Renal cortical epithelial cell (primary cell): Measurements from ENCODE around the gene ARHGAP24. TPM values are rescaled to one million over a fixed set of nuclear protein-coding genes. Genes with fewer than 3 reads are reported as not detected.
A peak's percentile ranks its signal among the peaks of the same experiment; 100 is the strongest.
"Not testable (repeated sequence)": the region's sequence is repeated elsewhere in the genome, so short reads cannot be mapped to it uniquely, and the experiment has no call there.

Source experiments
- DNase-seq: peaks from one replicate; pipeline ENCODE4 v3.0.0-alpha.2; 2011; ENCODE audit warnings: low read depth
- total RNA-seq: library from RNA; depleted of rRNA; stranded (reverse); fragments of >200 nt; gene quantifications from 2 replicates; pipeline ENCODE4 v1.2.3, GENCODE V29; 2014

Gene ARHGAP24
- total RNA-seq, 1 donor from 2014 or later, result 63.1 TPM

GRCh38 chr4:85956293-85956945 is 481.5 kb downstream of the ARHGAP24 start:
- peak; percentile 48 for DNase-seq

DNA sequence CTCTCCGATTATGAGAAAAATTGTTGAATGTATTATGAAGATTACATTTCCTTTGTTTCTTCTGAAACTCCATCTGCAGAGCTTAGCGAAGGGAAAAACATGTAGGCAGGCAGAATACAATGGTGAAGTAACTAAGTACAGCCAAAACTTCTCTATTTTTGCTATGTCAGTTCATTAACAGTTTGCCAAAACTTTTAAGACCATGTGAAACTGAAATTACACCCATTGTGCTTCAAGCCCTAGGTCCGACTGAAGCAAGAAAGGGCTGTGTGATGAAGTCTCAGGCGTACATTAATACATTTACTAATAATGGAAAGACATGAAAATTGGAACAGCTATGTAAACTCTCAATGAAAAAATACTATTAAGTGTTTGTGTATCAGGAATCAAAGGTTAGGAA is 486.9 kb downstream of the ARHGAP24 start:
- DNase-seq, result no peak

DNA sequence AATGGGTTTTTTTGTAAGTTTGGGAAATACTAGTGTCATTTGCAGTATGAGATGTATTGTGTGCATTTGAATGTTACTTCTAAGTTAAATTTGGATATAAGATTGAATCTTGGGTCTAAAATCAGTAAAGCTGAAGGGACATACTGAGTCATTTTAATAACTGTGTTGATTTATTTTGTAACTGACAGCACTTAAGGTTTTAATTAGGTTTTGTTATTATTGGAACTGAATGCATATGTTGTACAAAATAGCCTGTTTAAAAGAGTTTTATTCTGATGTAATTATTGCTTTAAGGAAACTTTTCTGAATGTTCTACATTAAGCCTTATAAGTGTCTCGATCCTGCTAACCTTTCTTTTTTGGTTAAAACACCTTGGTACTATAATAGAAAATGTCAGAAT is 488.3 kb downstream of the ARHGAP24 start:
- no peak for DNase-seq

- DNase-seq, result peak; percentile 64
Observed at GRCh38 chr4:85964298-85964697, 489.3 kb downstream of the ARHGAP24 start.

DNA sequence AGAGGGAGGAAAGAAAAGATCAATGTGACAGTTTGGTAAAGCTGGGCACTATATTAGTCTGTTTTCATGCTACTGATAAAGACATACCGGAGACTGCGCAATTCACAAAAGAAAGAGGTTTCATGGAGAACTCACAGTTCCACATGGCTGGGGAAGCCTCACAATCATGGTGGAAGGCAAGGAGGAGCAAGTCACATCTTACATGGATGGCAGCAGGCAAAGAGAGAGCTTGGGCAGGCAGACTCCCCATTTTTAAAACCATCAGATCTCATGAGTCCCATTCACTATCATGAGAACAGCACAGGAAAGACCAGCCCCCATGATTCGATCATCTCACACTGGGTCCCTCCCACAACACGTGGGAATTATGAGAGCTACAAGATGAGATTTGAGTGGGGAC is 490.1 kb downstream of the ARHGAP24 start:
- DNase-seq, result not testable (repeated sequence)

DNA sequence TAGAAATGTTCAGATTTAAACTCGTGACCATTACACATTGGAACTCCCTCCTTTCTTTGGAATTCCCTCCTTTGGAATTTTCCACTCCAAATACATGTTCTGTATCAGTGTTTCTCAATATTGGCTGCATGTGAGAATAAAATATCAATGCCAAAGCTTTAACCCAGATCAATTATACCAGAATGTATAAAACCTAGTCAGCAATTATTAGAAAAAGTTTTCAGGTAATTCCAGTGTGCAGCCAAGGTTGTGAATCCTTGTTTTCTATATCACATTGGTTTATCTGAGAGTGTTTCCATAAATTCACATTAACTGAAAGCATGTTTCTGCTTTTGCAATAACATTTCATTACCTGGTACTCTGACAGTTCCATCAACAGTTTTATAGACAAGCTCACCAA is 490.6 kb downstream of the ARHGAP24 start:
- no peak for DNase-seq

- peak; percentile 14 for DNase-seq
Observed at GRCh38 chr4:85966373-85966772, 491.4 kb downstream of the ARHGAP24 start.

DNA sequence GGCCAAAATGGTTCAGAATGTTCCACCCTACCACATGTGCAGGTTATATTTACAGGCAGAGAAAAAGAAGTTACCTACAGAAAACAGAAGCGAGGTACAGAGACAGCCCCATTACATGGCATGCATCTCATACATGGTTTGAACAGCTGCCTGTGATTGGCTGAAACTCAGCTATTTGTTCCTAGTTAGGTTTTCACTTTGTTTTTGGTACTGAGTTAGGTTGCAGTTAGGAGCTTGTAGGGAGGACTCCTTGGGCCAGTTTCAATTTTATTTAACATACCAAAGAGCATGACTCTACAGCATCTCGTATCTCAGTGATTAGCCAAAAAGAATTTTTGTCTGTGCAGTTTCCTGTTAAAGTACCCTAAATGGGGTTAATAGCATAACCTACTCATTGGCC is 492.9 kb downstream of the ARHGAP24 start:
- DNase-seq, result no peak

DNA sequence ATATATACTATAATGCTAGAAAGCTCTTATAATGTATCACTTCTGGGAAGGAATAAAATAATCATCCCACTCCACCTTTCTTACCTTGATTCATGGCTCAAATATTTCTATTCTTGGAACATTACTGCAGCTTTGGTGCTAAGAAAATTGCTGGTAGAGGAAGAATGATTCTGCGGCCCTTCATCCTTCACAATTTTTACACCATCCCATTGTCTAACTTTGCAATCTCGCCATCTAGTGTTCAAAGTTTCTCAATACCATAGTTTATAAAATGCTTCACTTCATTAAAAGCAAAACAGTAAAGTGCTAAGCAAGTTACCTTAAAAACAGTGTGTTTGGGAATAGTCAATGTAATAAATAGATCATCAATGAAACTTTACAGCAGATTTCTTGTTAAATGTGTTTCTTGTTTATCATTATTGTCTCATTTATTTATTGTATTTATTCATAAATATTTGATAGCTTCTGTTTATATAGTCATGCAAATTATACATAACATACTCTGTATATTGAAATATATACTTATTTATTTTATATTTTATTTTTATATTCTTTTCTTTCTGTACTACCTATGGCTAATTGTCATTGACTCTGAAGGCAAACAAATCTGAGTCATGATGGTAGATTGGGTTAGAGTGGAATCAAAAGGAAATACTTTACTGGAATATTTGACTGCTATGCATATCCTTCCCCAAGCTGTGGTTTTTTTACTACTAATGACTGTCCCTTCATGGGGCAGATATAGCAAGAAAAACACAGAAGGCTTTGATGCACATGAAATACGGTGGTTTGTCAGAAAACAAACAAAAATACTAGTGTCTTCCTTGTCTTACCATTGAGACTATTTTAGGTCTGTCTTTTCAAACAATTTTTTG is 494.2 kb downstream of the ARHGAP24 start:
- DNase-seq, result peak; percentile 81

DNA sequence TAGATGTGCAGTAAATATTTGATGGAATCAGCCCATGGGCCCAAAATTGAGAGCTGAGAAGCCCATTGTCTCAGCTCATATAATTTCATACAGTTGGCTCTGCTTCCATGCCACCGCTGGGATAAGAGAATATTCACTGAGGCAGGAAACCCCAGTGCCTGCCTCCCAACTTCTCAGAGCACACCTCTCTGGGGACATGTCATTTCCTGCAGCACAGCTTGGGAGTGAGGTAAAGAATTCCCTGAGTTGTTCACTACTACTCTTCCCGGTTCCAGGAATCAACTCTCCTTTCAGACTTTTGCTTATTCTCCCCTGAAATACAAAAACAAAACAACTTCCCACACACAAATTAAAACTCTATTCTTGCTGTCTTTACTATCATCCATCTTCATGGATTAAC is 495.6 kb downstream of the ARHGAP24 start:
- no peak for DNase-seq

- no peak for DNase-seq
Observed at GRCh38 chr4:85979276-85979675, 504.3 kb downstream of the ARHGAP24 start.

GRCh38 chr4:85986266-85986665 is 511.3 kb downstream of the ARHGAP24 start:
- DNase-seq, result no peak

GRCh38 chr4:85993641-85994040 is 518.7 kb downstream of the ARHGAP24 start:
- no peak for DNase-seq

DNA sequence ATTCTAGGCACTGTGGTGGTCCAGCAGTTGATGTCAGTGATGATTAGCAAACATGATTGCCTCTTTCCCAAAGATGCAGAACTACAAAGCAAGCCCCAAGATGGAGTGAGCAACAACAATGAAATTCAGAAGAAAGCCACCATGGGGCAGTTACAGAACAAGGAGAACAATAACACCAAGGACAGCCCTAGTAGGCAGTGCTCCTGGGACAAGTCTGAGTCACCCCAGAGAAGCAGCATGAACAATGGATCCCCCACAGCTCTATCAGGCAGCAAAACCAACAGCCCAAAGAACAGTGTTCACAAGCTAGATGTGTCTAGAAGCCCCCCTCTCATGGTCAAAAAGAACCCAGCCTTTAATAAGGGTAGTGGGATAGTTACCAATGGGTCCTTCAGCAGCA is 519.6 kb downstream of the ARHGAP24 start:
- DNase-seq, result peak; percentile 19

DNA sequence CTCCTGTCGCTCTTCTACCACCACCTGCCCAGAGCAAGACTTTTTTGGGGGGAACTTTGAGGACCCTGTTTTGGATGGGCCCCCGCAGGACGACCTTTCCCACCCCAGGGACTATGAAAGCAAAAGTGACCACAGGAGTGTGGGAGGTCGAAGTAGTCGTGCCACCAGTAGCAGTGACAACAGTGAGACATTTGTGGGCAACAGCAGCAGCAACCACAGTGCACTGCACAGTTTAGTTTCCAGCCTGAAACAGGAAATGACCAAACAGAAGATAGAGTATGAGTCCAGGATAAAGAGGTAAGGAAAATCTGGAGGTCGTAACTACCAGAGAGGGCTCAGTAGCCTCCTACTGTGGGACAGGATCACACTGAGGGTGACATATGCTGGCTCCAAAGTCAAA is 520.4 kb downstream of the ARHGAP24 start:
- DNase-seq, result no peak

DNA sequence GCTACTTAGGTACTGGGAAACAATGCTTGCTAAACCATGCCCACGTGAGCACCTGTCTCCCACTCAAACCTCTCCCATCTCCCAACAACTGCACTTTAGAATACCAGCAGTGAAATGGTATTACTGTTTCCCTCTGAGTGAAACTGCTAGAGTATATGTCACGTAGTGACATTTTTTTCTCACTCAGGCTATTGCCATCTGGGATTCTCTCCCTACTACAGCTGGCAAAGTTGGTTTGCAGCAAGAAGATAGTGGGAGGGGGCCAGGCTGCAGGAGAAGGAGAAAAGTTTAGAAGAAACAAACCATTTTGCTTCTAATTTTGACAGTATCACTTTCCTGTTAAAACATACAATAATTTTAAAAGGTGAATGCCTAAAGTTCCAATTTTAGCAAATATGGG is 526.6 kb downstream of the ARHGAP24 start:
- no peak for DNase-seq

GRCh38 chr4:86004030-86004429 is 529.1 kb downstream of the ARHGAP24 start:
- no peak for DNase-seq

GRCh38 chr4:86006057-86006456 is 531.1 kb downstream of the ARHGAP24 start:
- no peak for DNase-seq

- no peak for DNase-seq
Observed at GRCh38 chr4:86007042-86007441, 532.1 kb downstream of the ARHGAP24 start.

- peak; percentile 70 for DNase-seq
Observed at GRCh38 chr4:86011117-86011516, 536.2 kb downstream of the ARHGAP24 start.

- no peak for DNase-seq
Observed at GRCh38 chr4:86013621-86014020, 538.7 kb downstream of the ARHGAP24 start.

GRCh38 chr4:86014599-86014998 is 539.6 kb downstream of the ARHGAP24 start:
- no peak for DNase-seq
